ENCODE measurements around the gene RFLNA.

- TF ChIP-seq CTCF (conservative IDR thresholded peaks at IDR 0.05 in 1 of 2, IDR thresholded peaks at IDR 0.05 in 1 of 2; ENCODE audit: low read depth in 1 of 2, low read length in 2 of 2) (no peak), EZH2 (IDR thresholded peaks at IDR 0.05; ENCODE audit: low read length, missing control alignments) (no peak)
Measured at GRCh38 chr12:124297856-124298255, 3.0 kb downstream of the RFLNA start.
